H1 (cell line): ENCODE data around the gene NREP. TPM values are rescaled to one million over a fixed set of nuclear protein-coding genes. Genes with fewer than 3 reads are reported as not detected.

Experiments used
- CTCF ChIA-PET: fragments of 300-600 bp; sonication (Branson Sonifier 250); formaldehyde crosslinking; loops from one replicate; lab custom pipeline; 2021; ENCODE audit not compliant: partially characterized antibody; lab: Charles Lee
- POLR2A ChIA-PET: fragments of 300-600 bp; sonication (Branson Sonifier 250); formaldehyde crosslinking; loops from one replicate; lab custom pipeline; 2021; ENCODE audit warnings: inconsistent platforms; ENCODE audit not compliant: partially characterized antibody; lab: Charles Lee
- DNase-seq, 2 experiments: peaks; one replicate each; pipeline versions ENCODE4 v3.0.0 to v3.0.0-alpha.2; 2010 to 2022; ENCODE audit warnings: low spot score in 2 of 2, low read depth in 1 of 2, mixed read lengths in 1 of 2
- FAIRE-seq: peaks from 2 replicates; lab custom pipeline; 2011; peaks lifted over from hg19 to GRCh38; lab: Jason Lieb, UNC
- H2AFZ ChIP-seq: 2 replicates; pipeline ENCODE4 v1.8.1; 2012; ENCODE audit warnings: low read length, inconsistent platforms
- H2AK5ac ChIP-seq: 2 replicates; pipeline ENCODE4 v1.6.1; 2013; ENCODE audit warnings: low read depth, low read length
- H2BK120ac ChIP-seq: replicated peaks from 2 replicates; pipeline ENCODE3; 2013; ENCODE audit warnings: low read depth, low read length, inconsistent platforms
- H2BK12ac ChIP-seq: 2 replicates; pipeline ENCODE4 v1.6.1; 2013; ENCODE audit warnings: low read depth, low read length
- H2BK15ac ChIP-seq: 2 replicates; pipeline ENCODE4 v1.6.1; 2013; ENCODE audit warnings: low read length
- H2BK20ac ChIP-seq: 2 replicates; pipeline ENCODE4 v1.6.1; 2013; ENCODE audit warnings: low read length
- H2BK5ac ChIP-seq: 2 replicates; pipeline ENCODE4 v1.6.1; 2013; ENCODE audit warnings: low read depth, low read length
- H3K14ac ChIP-seq: 2 replicates; pipeline ENCODE4 v1.6.1; 2013; ENCODE audit warnings: inconsistent platforms; ENCODE audit not compliant: insufficient read length
- H3K18ac ChIP-seq: 2 replicates; pipeline ENCODE4 v1.6.1; 2013; ENCODE audit warnings: low read length; ENCODE audit errors: extremely low read depth
- H3K23ac ChIP-seq: 2 replicates; pipeline ENCODE4 v1.6.1; 2013; ENCODE audit warnings: inconsistent platforms; ENCODE audit not compliant: insufficient read length
- H3K23me2 ChIP-seq: 2 replicates; pipeline ENCODE4 v1.6.1; 2013; ENCODE audit warnings: low read depth, low read length
- H3K27ac ChIP-seq: 2 replicates; pipeline ENCODE4 v1.6.1; 2011; ENCODE audit warnings: low read depth, low read length, inconsistent platforms
- H3K27me3 ChIP-seq, 4 experiments: replicated peaks in 1 of 4; 1 replicate in 1 of 4; 2 replicates in 3 of 4; pipeline versions ENCODE4 v1.6.1 to v1.8.1; 2011 to 2013; ENCODE audit warnings: low read length in 3 of 4, mild to moderate bottlenecking in 3 of 4, inconsistent platforms in 2 of 4, mixed read lengths in 2 of 4, moderate library complexity in 1 of 4; ENCODE audit not compliant: control insufficient read depth in 3 of 4, insufficient read depth in 3 of 4; ENCODE audit errors: extremely low read depth in 1 of 4
- H3K36me3 ChIP-seq, 4 experiments: 2 replicates each; pipeline versions ENCODE4 v1.6.1 to v1.8.1; 2011 to 2013; ENCODE audit warnings: mild to moderate bottlenecking in 4 of 4, low read length in 3 of 4, moderate library complexity in 2 of 4, control low read depth in 1 of 4, inconsistent platforms in 1 of 4; ENCODE audit not compliant: insufficient read depth in 4 of 4, control insufficient read depth in 2 of 4
- H3K4ac ChIP-seq: replicated peaks from 2 replicates; pipeline ENCODE3; 2013; ENCODE audit warnings: low read length, low read depth, mixed read lengths, inconsistent platforms; ENCODE audit not compliant: insufficient read length
- H3K4me1 ChIP-seq, 4 experiments: replicated peaks in 1 of 4; 1 replicate in 1 of 4; 2 replicates in 3 of 4; pipeline versions ENCODE4 v1.6.1 to v1.8.1; 2011 to 2013; ENCODE audit warnings: low read length in 3 of 4, inconsistent platforms in 2 of 4, mixed read lengths in 1 of 4; ENCODE audit not compliant: insufficient read depth in 4 of 4, control insufficient read depth in 3 of 4
- H3K4me2 ChIP-seq, 2 experiments: 2 replicates each; pipeline versions ENCODE4 v1.6.1 to v1.8.1; 2011 to 2013; ENCODE audit warnings: low read depth in 2 of 2, low read length in 2 of 2, control low read depth in 1 of 2, inconsistent platforms in 1 of 2, mild to moderate bottlenecking in 1 of 2; ENCODE audit not compliant: insufficient read depth in 1 of 2
- H3K4me3 ChIP-seq, 4 experiments: fragments of 200-600, 300-600 bp in 1 of 4; sonication (generic), shearing (Covaris generic), sonication (Bioruptor Twin) in 1 of 4; 2 replicates each; pipeline versions ENCODE4 v1.5.1 to v1.8.1; 2011 to 2016; ENCODE audit warnings: low read length in 4 of 4, low read depth in 3 of 4, control low read depth in 2 of 4, inconsistent platforms in 2 of 4, mild to moderate bottlenecking in 2 of 4, mixed read lengths in 1 of 4, moderate library complexity in 1 of 4; ENCODE audit not compliant: insufficient read depth in 2 of 4; ENCODE audit errors: extremely low read depth in 1 of 4
- H3K56ac ChIP-seq: replicated peaks from 2 replicates; pipeline ENCODE3; 2013; ENCODE audit warnings: low read depth, mild to moderate bottlenecking, mixed read lengths, low read length, inconsistent platforms; ENCODE audit not compliant: insufficient read length
- H3K79me1 ChIP-seq: 2 replicates; pipeline ENCODE4 v1.6.1; 2013; ENCODE audit warnings: low read depth, low read length, control low read depth
- H3K79me2 ChIP-seq, 2 experiments: 2 replicates each; pipeline versions ENCODE4 v1.6.1 to v1.8.1; 2012 to 2013; ENCODE audit warnings: low read length in 2 of 2, mild to moderate bottlenecking in 2 of 2, inconsistent platforms in 1 of 2; ENCODE audit not compliant: insufficient read depth in 2 of 2, control insufficient read depth in 1 of 2
- H3K9ac ChIP-seq, 4 experiments: replicated peaks in 1 of 4; 1 replicate in 1 of 4; 2 replicates in 3 of 4; pipeline versions ENCODE4 v1.6.1 to v1.8.1; 2011 to 2013; ENCODE audit warnings: low read depth in 3 of 4, low read length in 3 of 4, control low read depth in 2 of 4, mild to moderate bottlenecking in 2 of 4, moderate library complexity in 2 of 4, inconsistent platforms in 1 of 4; ENCODE audit errors: extremely low read depth in 1 of 4
- H3K9me3 ChIP-seq, 2 experiments: 2 replicates each; pipeline versions ENCODE4 v1.6.1 to v1.8.1; 2012 to 2013; ENCODE audit warnings: mild to moderate bottlenecking in 2 of 2, moderate library complexity in 2 of 2, control low read depth in 1 of 2, inconsistent platforms in 1 of 2, low read depth in 1 of 2, low read length in 1 of 2, mixed read lengths in 1 of 2; ENCODE audit not compliant: insufficient read depth in 2 of 2
- H4K20me1 ChIP-seq, 2 experiments: replicated peaks in 1 of 2; 2 replicates each; pipeline versions ENCODE3 to v1.8.1; 2011 to 2013; ENCODE audit warnings: inconsistent platforms in 2 of 2, low read length in 2 of 2, mild to moderate bottlenecking in 1 of 2; ENCODE audit not compliant: insufficient read depth in 2 of 2, control insufficient read depth in 1 of 2
- H4K5ac ChIP-seq: 2 replicates; pipeline ENCODE4 v1.6.1; 2013; ENCODE audit warnings: low read length, low read depth, mixed read lengths, inconsistent platforms; ENCODE audit not compliant: insufficient read length
- H4K8ac ChIP-seq: 2 replicates; pipeline ENCODE4 v1.8.0; 2013; ENCODE audit warnings: mild to moderate bottlenecking, moderate library complexity, low read length, inconsistent platforms; ENCODE audit not compliant: insufficient read depth; ENCODE audit errors: extremely low read depth
- H4K91ac ChIP-seq: replicated peaks from 2 replicates; pipeline ENCODE3; 2013; ENCODE audit warnings: low read length, mixed read lengths, inconsistent platforms; ENCODE audit not compliant: insufficient read length
- BACH1 ChIP-seq: IDR thresholded peaks from 2 replicates; pipeline ENCODE4 v1.6.1; 2012; ENCODE audit warnings: low read length, improper control_type of control experiment
- CBX5 ChIP-seq: fragments of 300-800, 300-1000 bp; sonication (generic); IDR thresholded peaks from 2 replicates; pipeline ENCODE4 v1.7.1; 2016; ENCODE audit warnings: antibody characterized with exemption, low read length, low read depth
- CHD2 ChIP-seq: IDR thresholded peaks from 2 replicates; pipeline ENCODE4 v1.6.1; 2012; ENCODE audit warnings: low read length, improper control_type of control experiment
- CTBP2 ChIP-seq: IDR thresholded peaks from 2 replicates; pipeline ENCODE4 v1.7.0; 2011; ENCODE audit warnings: borderline replicate concordance, mild to moderate bottlenecking, moderate library complexity, mixed read lengths, low read length; ENCODE audit not compliant: insufficient read depth, insufficient read length
- EZH2 ChIP-seq: fragments of 200-600 bp; sonication (generic); IDR thresholded peaks from 2 replicates; pipeline ENCODE4 v1.7.1; 2012; ENCODE audit warnings: low read depth, mild to moderate bottlenecking, moderate library complexity, low read length, inconsistent platforms; ENCODE audit not compliant: severe bottlenecking
- KDM5A ChIP-seq: fragments of 200-600 bp; IDR thresholded peaks from 2 replicates; pipeline ENCODE4 v1.7.1; 2012; ENCODE audit warnings: mild to moderate bottlenecking, low read length, inconsistent platforms, mixed read lengths
- RBBP5 ChIP-seq: IDR thresholded peaks from 2 replicates; pipeline ENCODE4 v1.7.1; 2012; ENCODE audit warnings: low read depth, mild to moderate bottlenecking, inconsistent platforms, low read length, moderate library complexity, borderline replicate concordance
- RFX5 ChIP-seq: IDR thresholded peaks from 2 replicates; pipeline ENCODE4 v1.6.1; 2011; ENCODE audit warnings: low read depth, low read length, improper control_type of control experiment, borderline replicate concordance
- SIX5 ChIP-seq: IDR thresholded peaks from 2 replicates; pipeline ENCODE4 v1.6.1; 2011; ENCODE audit warnings: mild to moderate bottlenecking, low read depth, low read length
- SP1 ChIP-seq: IDR thresholded peaks from 2 replicates; pipeline ENCODE4 v1.6.1; 2011; ENCODE audit warnings: low read depth, low read length
- SRF ChIP-seq: IDR thresholded peaks from 2 replicates; pipeline ENCODE4 v1.6.1; 2011; ENCODE audit warnings: mild to moderate bottlenecking, low read depth, low read length, moderate library complexity
- TCF12 ChIP-seq: IDR thresholded peaks from 2 replicates; pipeline ENCODE4 v1.6.1; 2011; ENCODE audit warnings: low read depth, mild to moderate bottlenecking, low read length
- USF2 ChIP-seq: IDR thresholded peaks from 2 replicates; pipeline ENCODE4 v1.6.1; 2011; ENCODE audit warnings: low read length, improper control_type of control experiment
- WGBS, 2 experiments: shearing (Covaris generic) in 1 of 2; methylation state at CpG; one replicate each; pipeline versions ENCODE4 v1.1.6 to v1.1.7; 2013 to 2015; ENCODE audit warnings: low lambda C conversion rate in 2 of 2, mixed read lengths in 2 of 2, inconsistent platforms in 1 of 2, low coverage in 1 of 2, missing lambda C conversion rate in 1 of 2; ENCODE audit not compliant: insufficient replicate concordance in 2 of 2, insufficient coverage in 1 of 2, insufficient read length in 1 of 2; ENCODE audit errors: extremely low coverage in 1 of 2, missing lambda C conversion rate in 1 of 2; 5-methylcytosine and 5-hydroxymethylcytosine counted together
- polyA plus RNA-seq, 7 experiments: library from polyadenylated mRNA; depleted of rRNA in 3 of 7; stranded (reverse) in 5 of 7; unstranded in 2 of 7; fragments of >200 nt in 5 of 7; fragments of 200-250 nt in 2 of 7; gene quantifications; 1 replicate in 5 of 7; 2 replicates in 1 of 7; 4 replicates in 1 of 7; pipeline versions ENCODE4 v1.2.1 to v1.2.3, GENCODE V29; 2011 to 2013; ENCODE audit warnings: missing spikeins in 2 of 7, mixed read lengths in 2 of 7
- total RNA-seq: library from RNA; stranded (reverse); fragmentation: NEBNext Ultra II Directional; extraction: Animal tissue kit (Norgen Biotek cat#: 25700); gene quantifications from 2 replicates; pipeline ENCODE4 v1.2.1, GENCODE V29; 2021

The NREP gene
- total and polyA plus RNA-seq, 2 of the 8 experiments (the other 6 are each of a cell fraction or from before 2014, with no cell fraction given): 254 to 301 TPM

DNA sequence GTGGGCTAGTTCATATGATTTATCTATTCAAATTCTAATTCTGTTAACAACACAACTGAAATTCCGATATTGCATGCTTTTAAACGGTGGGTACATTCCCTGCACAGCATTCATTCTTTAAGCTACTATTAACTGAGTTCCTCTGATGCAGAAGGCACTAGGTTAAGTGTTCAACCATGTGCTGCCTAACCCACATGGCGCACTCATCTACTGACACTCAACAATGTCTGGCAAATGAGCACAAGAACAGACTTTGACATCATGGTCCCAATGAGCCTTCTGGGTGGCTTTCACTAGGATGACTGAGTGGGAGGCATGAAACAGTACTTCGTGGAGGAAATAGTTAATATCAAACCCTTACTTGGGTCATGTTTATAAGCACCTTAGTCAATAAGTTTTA, 10.2 kb downstream of the NREP start:
- Histone ChIP-seq H2BK12ac (no peak overlapping the region), H3K79me1 (peaks cover 4% of the 10 kb centered on the region), H3K9me3 (no peaks in the 10 kb centered on the region), H3K4me3 (no peak overlapping the region), H3K79me2 (peaks cover 2 to 99% of the 10 kb centered on the region in 2 experiments; a peak in 3 of 4 replicates), H4K8ac (no peak overlapping the region), H3K14ac (no peak overlapping the region), H3K23me2 (no peaks in the 10 kb centered on the region), H3K27ac (no peak overlapping the region), H3K9ac (no peak overlapping the region), H4K5ac (no peak overlapping the region), H2BK5ac (no peak overlapping the region), H3K23ac (no peak overlapping the region)
- no peak for FAIRE-seq
- WGBS, 2 experiments: 91% methylated on average over 4 of the region's 4 CpGs; no CpG with 5 or more reads in 1 of the 2 experiments
- no peak for TF ChIP-seq CTBP2
- no peak for TF ChIP-seq CHD2
- TF ChIP-seq RBBP5: no peak
- no peak for TF ChIP-seq KDM5A
- no peak for TF ChIP-seq EZH2
- TF ChIP-seq BACH1: no peak
- no peak for TF ChIP-seq CBX5
- no peak for TF ChIP-seq TCF12
- TF ChIP-seq SIX5: no peak
- no peak for TF ChIP-seq RFX5
- TF ChIP-seq USF2: no peak
- no peak for TF ChIP-seq SP1
- TF ChIP-seq SRF: no peak
- TF ChIP-seq, all 59 proteins: peak for 0
- CTCF ChIA-PET: no interaction called here
- no peak overlapping the region for H3K56ac ChIP-seq
- DNase-seq: no peak
- no peak overlapping the region for H3K18ac ChIP-seq
- no peaks in the 10 kb centered on the region for H3K27me3 ChIP-seq
- H3K4me1 ChIP-seq: peaks cover under 1 to 13% (median 3%) of the 10 kb centered on the region in 4 experiments; a peak in 6 of 7 replicates
- no peak overlapping the region for H3K4ac ChIP-seq
- POLR2A ChIA-PET: interaction anchor here (1.4 to 2.4 kb wide), 2 partner anchors 11 kb away, joined by 3 to 10 read pairs; partner anchors contain the start of gene NREP
- H2AFZ ChIP-seq: no peak overlapping the region
- no peak overlapping the region for H2BK15ac ChIP-seq
- H3K36me3 ChIP-seq: peaks cover 0 to 11% (median 6%) of the 10 kb centered on the region in 4 experiments; a peak in 5 of 8 replicates
- no peak overlapping the region for H2AK5ac ChIP-seq
- H2BK120ac ChIP-seq: no peak overlapping the region
- no peak overlapping the region for H4K91ac ChIP-seq
- H2BK20ac ChIP-seq: no peak overlapping the region
- H3K4me2 ChIP-seq: no peak overlapping the region
- H4K20me1 ChIP-seq: peaks cover 6 to 18% of the 10 kb centered on the region in 2 experiments
